Endothelial cell of umbilical vein (primary cell): ENCODE data around the gene SDC4. TPM values are rescaled to one million over a fixed set of nuclear protein-coding genes. Genes with fewer than 3 reads are reported as not detected.
A peak's percentile ranks its signal among the peaks of the same experiment; 100 is the strongest.

Experiments
- BruUV-seq: library from RNA; stranded (reverse); fragments of 400-500 nt; replicated peaks from 2 replicates; lab custom pipeline; 2021; lab: Mats Ljungman, UMichigan
- CTCF ChIA-PET: fragments of 300-600, 350-600 bp; sonication (Branson Sonifier 250); formaldehyde crosslinking; loops from one replicate; lab custom pipeline; 2021; ENCODE audit warnings: antibody characterized with exemption, inconsistent platforms; lab: Charles Lee
- POLR2A ChIA-PET: fragments of 300-600, 350-600 bp; sonication (Branson Sonifier 250); formaldehyde crosslinking; loops from one replicate; lab custom pipeline; 2021; ENCODE audit warnings: antibody characterized with exemption, inconsistent platforms; lab: Charles Lee
- DNase-seq: peaks from one replicate; pipeline ENCODE4 v3.0.0-alpha.2; 2011; ENCODE audit warnings: low read depth, low spot score
- FAIRE-seq: peaks from 2 replicates; lab custom pipeline; 2011; peaks lifted over from hg19 to GRCh38; lab: Jason Lieb, UNC
- H2AFZ ChIP-seq: 2 replicates; pipeline ENCODE4 v1.6.0; 2012; ENCODE audit warnings: low read depth, low read length, control low read depth, inconsistent platforms
- H3K27ac ChIP-seq: 2 replicates; pipeline ENCODE4 v1.5.1; 2011; ENCODE audit warnings: low read depth, mild to moderate bottlenecking, control low read depth, low read length, moderate library complexity; ENCODE audit not compliant: insufficient read depth
- H3K27me3 ChIP-seq, 2 experiments: 2 replicates each; pipeline versions ENCODE4 v1.6.0 to v1.6.1; 2011; ENCODE audit warnings: low read length in 2 of 2, mixed read lengths in 1 of 2; ENCODE audit not compliant: control insufficient read depth in 2 of 2, insufficient read depth in 2 of 2
- H3K36me3 ChIP-seq, 2 experiments: 2 replicates in 1 of 2; 3 replicates in 1 of 2; pipeline ENCODE4 v1.5.1; 2011; ENCODE audit warnings: low read length in 2 of 2, mild to moderate bottlenecking in 1 of 2, moderate library complexity in 1 of 2; ENCODE audit not compliant: control insufficient read depth in 2 of 2, insufficient read depth in 2 of 2; ENCODE audit errors: extremely low read depth in 1 of 2
- H3K4me1 ChIP-seq: 3 replicates; pipeline ENCODE4 v1.5.1; 2011; ENCODE audit warnings: mild to moderate bottlenecking, low read length; ENCODE audit not compliant: control insufficient read depth, insufficient read depth; ENCODE audit errors: extremely low read depth
- H3K4me2 ChIP-seq: 2 replicates; pipeline ENCODE4 v1.6.1; 2011; ENCODE audit warnings: low read length, control low read depth, mixed read lengths; ENCODE audit not compliant: insufficient read depth
- H3K4me3 ChIP-seq, 3 experiments: fragments of 200-600 bp in 1 of 3; sonication (generic), shearing (Covaris generic) in 1 of 3; replicated peaks in 1 of 3; 2 replicates each; pipeline ENCODE4 v1.5.1; 2011 to 2016; ENCODE audit warnings: control low read depth in 3 of 3, low read length in 3 of 3, mild to moderate bottlenecking in 2 of 3, inconsistent platforms in 1 of 3, low read depth in 1 of 3, moderate library complexity in 1 of 3; ENCODE audit not compliant: insufficient read depth in 1 of 3
- H3K79me2 ChIP-seq: 2 replicates; pipeline ENCODE4 v1.6.0; 2012; ENCODE audit warnings: low read length, inconsistent platforms; ENCODE audit not compliant: control insufficient read depth, insufficient read depth
- H3K9ac ChIP-seq: replicated peaks from 2 replicates; pipeline ENCODE3; 2011; ENCODE audit warnings: low read length, control low read depth; ENCODE audit not compliant: insufficient read depth; ENCODE audit errors: extremely low read depth
- H3K9me1 ChIP-seq: replicated peaks from 3 replicates; pipeline ENCODE4 v1.6.0; 2011; ENCODE audit warnings: mild to moderate bottlenecking, low read length; ENCODE audit not compliant: control insufficient read depth, insufficient read depth; ENCODE audit errors: extremely low read depth
- H3K9me3 ChIP-seq: replicated peaks from 2 replicates; pipeline ENCODE4 v1.5.1; 2012; ENCODE audit warnings: low read length, inconsistent platforms; ENCODE audit not compliant: control insufficient read depth, insufficient read depth
- H4K20me1 ChIP-seq: replicated peaks from 2 replicates; pipeline ENCODE3; 2011; ENCODE audit warnings: mild to moderate bottlenecking, low read length; ENCODE audit not compliant: control insufficient read depth, insufficient read depth; ENCODE audit errors: extremely low read depth
- FOS ChIP-seq: IDR thresholded peaks from 2 replicates; pipeline ENCODE4 v1.6.1; 2011; ENCODE audit warnings: mild to moderate bottlenecking, low read length, moderate library complexity, borderline replicate concordance; ENCODE audit not compliant: insufficient read depth
- GATA2 ChIP-seq: IDR thresholded peaks from 2 replicates; pipeline ENCODE4 v1.7.0; 2011; ENCODE audit warnings: low read depth, mild to moderate bottlenecking, moderate library complexity, mixed read lengths, low read length; ENCODE audit not compliant: insufficient read length, insufficient read depth
- POLR2A ChIP-seq: IDR thresholded peaks from 2 replicates; pipeline ENCODE4 v1.6.1; 2012; ENCODE audit warnings: low read depth, mild to moderate bottlenecking, control low read depth, low read length
- POLR2AphosphoS5 ChIP-seq: IDR thresholded peaks from 2 replicates; pipeline ENCODE4 v1.6.1; 2012; ENCODE audit warnings: low read depth, mild to moderate bottlenecking, control low read depth, low read length, moderate library complexity; ENCODE audit not compliant: insufficient read depth
- dilution Hi-C: fragments of 300-500 bp; cut with MboI; formaldehyde crosslinking; loops from one replicate; pipeline ENCODE4 v1.15.0; 2019; ENCODE audit warnings: low sequenced_read_pairs; ENCODE audit not compliant: extremely low pct_ligation_motif_present
- intact Hi-C: fragments of 100-400 bp; cut with micrococcal nuclease; formaldehyde crosslinking; loops from one replicate; pipeline ENCODE4 v1.10.0; 2022
- polyA plus RNA-seq, 4 experiments: library from polyadenylated mRNA; depleted of rRNA in 3 of 4; stranded (reverse) in 3 of 4; unstranded in 1 of 4; fragments of >200 nt; gene quantifications; 2 replicates each; pipeline versions ENCODE4 v1.2.1 to v1.2.3, GENCODE V29; 2011 to 2012; ENCODE audit warnings: missing spikeins in 1 of 4
- total RNA-seq: library from RNA; stranded (reverse); gene quantifications from 2 replicates; pipeline ENCODE4 v1.2.3, GENCODE V29; 2021
- TF ChIP-seq, protein P1 (sequence below): IDR thresholded peaks from 2 replicates; pipeline ENCODE4 v1.6.1; 2011; ENCODE audit not compliant: insufficient read depth, insufficient read length
- TF ChIP-seq, protein P2 (sequence below), 2 donors: IDR thresholded peaks; 1 replicate in 1 of 2; 2 replicates in 1 of 2; pipeline ENCODE4 v1.5.1; 2011; ENCODE audit warnings: low read length in 2 of 2, mild to moderate bottlenecking in 2 of 2, moderate library complexity in 2 of 2, control low read depth in 1 of 2, inconsistent platforms in 1 of 2, low read depth in 1 of 2; ENCODE audit not compliant: insufficient read depth in 1 of 2; ENCODE audit errors: extremely low read depth in 1 of 2

SDC4 gene
- total and polyA plus RNA-seq, 2 donors (not counting 3 experiments of a cell fraction or from before 2014, with no cell fraction given): 26.3 to 32.0 TPM

DNA sequence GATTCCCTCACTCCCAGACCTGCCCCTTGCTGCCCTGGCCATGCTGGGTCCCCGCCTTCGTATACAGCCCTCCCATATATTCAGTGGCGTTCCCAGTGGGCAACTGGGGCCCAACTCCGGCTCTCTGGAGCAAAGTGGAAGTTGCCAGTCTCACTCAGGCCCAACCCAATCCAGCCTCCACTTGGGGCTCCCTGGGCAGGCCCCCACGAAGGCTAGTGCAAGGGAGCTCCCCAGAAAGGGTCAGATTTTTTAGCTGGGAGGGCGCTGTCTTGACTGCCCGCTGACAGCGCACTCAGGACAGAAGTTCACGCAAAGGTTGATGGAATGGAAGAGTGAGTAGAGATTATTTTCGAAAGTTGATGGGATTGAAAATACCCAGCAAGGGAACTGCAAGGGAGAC is 24.0 kb upstream of the SDC4 start:
- H3K9me3 ChIP-seq: no peaks in the 10 kb centered on the region
- H3K4me2 ChIP-seq: no peak overlapping the region
- intact Hi-C loops: loop anchor here (1.0 to 2.0 kb wide), 2 partner anchors 9 to 23 kb away; partner anchors contain the start of genes SDC4 and SYS1
- no peak overlapping the region for H3K27ac ChIP-seq
- no peaks in the 10 kb centered on the region for H3K27me3 ChIP-seq
- ChIA-PET CTCF (interaction anchor here (1.2 to 9.8 kb wide), 14 partner anchors 11 to 399 kb away, joined by 3 to 416 read pairs (median 32); partner anchors contain the start of genes DBNDD2 and SYS1), POLR2A (interaction anchor here (0.8 to 2.3 kb wide), 2 partner anchors 9 to 65 kb away, joined by 3 to 8 read pairs; partner anchors contain the start of gene SYS1)
- FAIRE-seq (no peak), DNase-seq (no peak)
- dilution Hi-C loops: no loop called here
- no peak overlapping the region for H3K4me3 ChIP-seq
- TF ChIP-seq GATA2 (no peak), POLR2A (no peak), FOS (no peak), POLR2AphosphoS5 (no peak)
- TF ChIP-seq, protein P1, sequence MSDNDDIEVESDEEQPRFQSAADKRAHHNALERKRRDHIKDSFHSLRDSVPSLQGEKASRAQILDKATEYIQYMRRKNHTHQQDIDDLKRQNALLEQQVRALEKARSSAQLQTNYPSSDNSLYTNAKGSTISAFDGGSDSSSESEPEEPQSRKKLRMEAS: no peak
- TF ChIP-seq, protein P2, sequence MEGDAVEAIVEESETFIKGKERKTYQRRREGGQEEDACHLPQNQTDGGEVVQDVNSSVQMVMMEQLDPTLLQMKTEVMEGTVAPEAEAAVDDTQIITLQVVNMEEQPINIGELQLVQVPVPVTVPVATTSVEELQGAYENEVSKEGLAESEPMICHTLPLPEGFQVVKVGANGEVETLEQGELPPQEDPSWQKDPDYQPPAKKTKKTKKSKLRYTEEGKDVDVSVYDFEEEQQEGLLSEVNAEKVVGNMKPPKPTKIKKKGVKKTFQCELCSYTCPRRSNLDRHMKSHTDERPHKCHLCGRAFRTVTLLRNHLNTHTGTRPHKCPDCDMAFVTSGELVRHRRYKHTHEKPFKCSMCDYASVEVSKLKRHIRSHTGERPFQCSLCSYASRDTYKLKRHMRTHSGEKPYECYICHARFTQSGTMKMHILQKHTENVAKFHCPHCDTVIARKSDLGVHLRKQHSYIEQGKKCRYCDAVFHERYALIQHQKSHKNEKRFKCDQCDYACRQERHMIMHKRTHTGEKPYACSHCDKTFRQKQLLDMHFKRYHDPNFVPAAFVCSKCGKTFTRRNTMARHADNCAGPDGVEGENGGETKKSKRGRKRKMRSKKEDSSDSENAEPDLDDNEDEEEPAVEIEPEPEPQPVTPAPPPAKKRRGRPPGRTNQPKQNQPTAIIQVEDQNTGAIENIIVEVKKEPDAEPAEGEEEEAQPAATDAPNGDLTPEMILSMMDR (IDR thresholded peaks at IDR 0.05; ENCODE audit: extremely low read depth in 1 of 2, insufficient read depth in 1 of 2, low read depth in 1 of 2, low read length in 2 of 2): no peak
- no TSS peak for BruUV-seq
- H3K36me3 ChIP-seq: peaks cover 0 to 8% of the 10 kb centered on the region in 2 experiments
- H3K4me1 ChIP-seq: peaks cover 7% of the 10 kb centered on the region
- H4K20me1 ChIP-seq: no peaks in the 10 kb centered on the region
- no peaks in the 10 kb centered on the region for H3K9me1 ChIP-seq
- no peak overlapping the region for H3K9ac ChIP-seq
- peak overlapping the region; percentile 24 for H2AFZ ChIP-seq
- H3K79me2 ChIP-seq: no peaks in the 10 kb centered on the region
